OCI-LY7 (cell line): Measurements from ENCODE around the gene MAP3K15. TPM values are rescaled to one million over a fixed set of nuclear protein-coding genes. Genes with fewer than 3 reads are reported as not detected.
A peak's percentile ranks its signal among the peaks of the same experiment; 100 is the strongest.

Experiments used
- BruUV-seq: library from RNA; stranded (reverse); fragments of 400-500 nt; replicated peaks from 2 replicates; lab custom pipeline; 2021; lab: Mats Ljungman, UMichigan
- CTCF ChIA-PET: fragments of 300-600 bp; sonication (Branson Sonifier 250); formaldehyde crosslinking; loops from one replicate; lab custom pipeline; 2022; ENCODE audit warnings: antibody characterized with exemption; ENCODE audit not compliant: unreplicated experiment; lab: Charles Lee
- POLR2A ChIA-PET: fragments of 300-600 bp; sonication (Branson Sonifier 250); formaldehyde crosslinking; loops from one replicate; lab custom pipeline; 2022; ENCODE audit warnings: antibody characterized with exemption; lab: Charles Lee
- DNase-seq: peaks from one replicate; pipeline ENCODE4 v3.0.0-alpha.2; 2015; ENCODE audit warnings: low spot score
- H2AFZ ChIP-seq: fragments of 200-600 bp; sonication (generic), shearing (Covaris generic); 2 replicates; pipeline ENCODE4 v1.6.1; 2014; ENCODE audit warnings: mild to moderate bottlenecking, antibody characterized with exemption, low read length, moderate library complexity
- H3K27ac ChIP-seq: fragments of 200-600 bp; sonication (generic); 2 replicates; pipeline ENCODE4 v1.5.1; 2014; ENCODE audit warnings: mixed run types, low read depth, mild to moderate bottlenecking, moderate library complexity, low read length, inconsistent platforms; ENCODE audit not compliant: poor library complexity, severe bottlenecking
- H3K36me3 ChIP-seq: fragments of 200-600 bp; sonication (generic); 2 replicates; pipeline ENCODE4 v1.6.1; 2014; ENCODE audit warnings: mild to moderate bottlenecking, antibody characterized with exemption, low read length, moderate library complexity, mixed read lengths; ENCODE audit not compliant: insufficient read depth
- H3K4me1 ChIP-seq: fragments of 200-600 bp; sonication (generic); 2 replicates; pipeline ENCODE4 v1.5.1; 2014; ENCODE audit warnings: mild to moderate bottlenecking, low read length; ENCODE audit not compliant: insufficient read depth, poor library complexity, severe bottlenecking
- H3K4me2 ChIP-seq: fragments of 200-600 bp; sonication (generic); 2 replicates; pipeline ENCODE4 v1.6.1; 2014; ENCODE audit warnings: mild to moderate bottlenecking, low read length
- H3K4me3 ChIP-seq: fragments of 200-600 bp; sonication (generic); 2 replicates; pipeline ENCODE4 v1.5.1; 2014; ENCODE audit warnings: mild to moderate bottlenecking, low read depth, low read length; ENCODE audit not compliant: poor library complexity, severe bottlenecking
- H3K79me2 ChIP-seq: fragments of 200-600 bp; sonication (generic); 2 replicates; pipeline ENCODE4 v1.6.1; 2016; ENCODE audit warnings: low read depth, mild to moderate bottlenecking, low read length, moderate library complexity, mixed read lengths; ENCODE audit not compliant: insufficient read depth
- H3K9me2 ChIP-seq: fragments of 200-600 bp; sonication (generic); 2 replicates; pipeline ENCODE4 v1.6.1; 2016; ENCODE audit warnings: mild to moderate bottlenecking, low read length, mixed read lengths; ENCODE audit not compliant: insufficient read depth
- H3K9me3 ChIP-seq: fragments of 200-600 bp; sonication (generic); 2 replicates; pipeline ENCODE4 v1.6.1; 2014; ENCODE audit warnings: mild to moderate bottlenecking, mixed run types, low read length, mixed read lengths
- H4K20me1 ChIP-seq: fragments of 200-600 bp; sonication (generic); 2 replicates; pipeline ENCODE4 v1.6.1; 2014; ENCODE audit warnings: mild to moderate bottlenecking, antibody characterized with exemption, low read length, moderate library complexity, mixed read lengths; ENCODE audit not compliant: insufficient read depth
- CTCF ChIP-seq: fragments of 200-600 bp; sonication (generic); conservative IDR thresholded peaks from 2 replicates; pipeline ENCODE4 v1.5.1; 2014; ENCODE audit warnings: mild to moderate bottlenecking, antibody characterized with exemption, low read length, moderate library complexity, mixed read lengths
- EZH2phosphoT487 ChIP-seq: fragments of 200-600 bp; sonication (generic); IDR thresholded peaks from 2 replicates; pipeline ENCODE4 v1.6.1; 2018; ENCODE audit warnings: low read depth, borderline replicate concordance, mild to moderate bottlenecking, mixed run types, antibody characterized with exemption, low read length, moderate library complexity, mixed read lengths
- intact Hi-C: fragments of 100-400 bp; cut with micrococcal nuclease; formaldehyde crosslinking; loops from one replicate; pipeline ENCODE4 v1.10.0; 2022; ENCODE audit not compliant: unreplicated experiment
- total RNA-seq, 2 experiments: library from RNA; depleted of rRNA in 1 of 2; stranded (reverse); fragments of >200 nt in 1 of 2; shearing (Covaris generic) in 1 of 2; gene quantifications; 2 replicates each; pipeline ENCODE4 v1.2.3, GENCODE V29; 2014 to 2022

MAP3K15 gene
- total RNA-seq, 2 experiments from 2014 or later = not detected

DNA sequence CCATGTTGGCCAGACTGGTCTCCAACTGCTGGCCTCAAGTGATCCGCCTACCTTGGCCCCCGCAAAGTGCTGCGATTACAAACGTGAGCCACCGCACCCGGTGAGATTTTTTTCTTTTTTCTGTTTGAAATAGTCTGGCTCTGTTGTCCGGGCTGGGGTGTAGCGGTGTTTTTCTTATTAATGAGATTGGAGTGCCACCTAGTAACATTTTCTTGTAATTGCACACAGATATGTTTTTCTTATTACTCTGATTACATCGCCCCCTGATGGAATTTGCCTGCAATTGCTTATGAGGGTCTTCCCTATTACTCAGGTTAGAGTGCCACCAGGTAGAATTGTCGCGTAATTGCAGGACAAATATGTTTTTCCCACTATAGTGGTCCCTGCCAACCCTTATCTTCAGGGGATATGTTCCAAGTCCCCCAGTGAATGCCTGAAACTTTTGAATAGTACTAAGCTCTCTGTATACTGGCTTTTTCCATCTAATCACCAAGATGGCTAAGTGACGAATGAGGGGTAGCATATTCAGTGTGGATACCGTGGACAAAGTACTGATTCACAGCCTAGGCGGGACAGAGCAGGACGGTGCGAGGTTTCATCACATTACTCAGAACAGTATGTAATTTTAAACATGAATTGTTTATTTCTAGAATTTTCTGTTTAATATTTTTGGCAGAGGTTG lies 180.2 kb downstream of the MAP3K15 start:
- CTCF ChIA-PET = no interaction called here
- DNase-seq = peak; percentile 79

DNA sequence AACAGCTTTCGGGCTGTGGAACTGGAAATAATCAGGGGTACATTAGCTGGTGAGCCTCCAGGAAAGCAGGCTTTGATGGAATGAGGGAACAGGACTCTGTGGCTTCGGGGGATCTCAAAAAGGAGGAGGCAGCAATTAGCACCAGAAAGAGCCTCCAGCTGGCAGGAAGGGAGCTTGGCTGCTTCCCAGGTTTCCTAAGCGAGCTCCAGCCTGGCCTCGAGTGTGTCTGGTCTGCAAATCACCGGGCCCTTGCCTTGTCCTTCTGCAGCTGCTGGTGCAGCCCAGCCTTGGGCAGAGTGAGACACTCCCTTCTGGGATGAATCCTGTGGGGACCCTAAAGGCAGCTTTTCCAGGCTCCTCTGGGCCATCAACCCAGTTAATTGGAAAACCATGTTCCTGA lies 182.3 kb downstream of the MAP3K15 start:
- Histone ChIP-seq H3K4me2 (no peak overlapping the region), H2AFZ (no peak overlapping the region), H3K9me2 (no peaks in the 10 kb centered on the region), H3K27ac (no peak overlapping the region), H3K36me3 (no peaks in the 10 kb centered on the region), H3K4me3 (no peak overlapping the region), H3K4me1 (no peaks in the 10 kb centered on the region), H3K9me3 (peaks cover 5% of the 10 kb centered on the region), H3K79me2 (no peaks in the 10 kb centered on the region), H4K20me1 (no peaks in the 10 kb centered on the region)
- ChIA-PET POLR2A (interaction anchor here (0.6 kb wide), 1 partner anchor 1903 kb away, joined by 4 read pairs; no protein-coding TSS in a partner anchor), CTCF (no interaction called here)
- TF ChIP-seq CTCF (no peak), EZH2phosphoT487 (no peak)
- DNase-seq = no peak
- intact Hi-C loops = loop anchor here (10.0 kb wide), 1 partner anchor 318 kb away; no protein-coding TSS in a partner anchor
- no TSS peak for BruUV-seq

More for the DNA sequence above, 180.2 kb downstream of the MAP3K15 start:
- Histone ChIP-seq H3K9me3 (peaks cover 5% of the 10 kb centered on the region), H3K4me2 (no peak overlapping the region), H3K27ac (no peak overlapping the region), H3K4me3 (no peak overlapping the region), H2AFZ (no peak overlapping the region), H3K79me2 (no peaks in the 10 kb centered on the region), H3K4me1 (no peaks in the 10 kb centered on the region), H3K36me3 (no peaks in the 10 kb centered on the region), H3K9me2 (no peaks in the 10 kb centered on the region), H4K20me1 (no peaks in the 10 kb centered on the region)
- BruUV-seq = no TSS peak
- intact Hi-C loops = loop anchor here (1.0 to 10.0 kb wide), 3 partner anchors 320 to 945 kb away; no protein-coding TSS in a partner anchor
- POLR2A ChIA-PET = no interaction called here
- TF ChIP-seq CTCF (peak; percentile 87), EZH2phosphoT487 (no peak)

- POLR2A ChIA-PET = no interaction called here
- H4K20me1 ChIP-seq = no peaks in the 10 kb centered on the region
- TF ChIP-seq EZH2phosphoT487 (no peak), CTCF (no peak)
- H2AFZ ChIP-seq = no peak overlapping the region
- intact Hi-C loops = loop anchor here (10.0 kb wide), 1 partner anchor 317 kb away; no protein-coding TSS in a partner anchor
- H3K79me2 ChIP-seq = no peaks in the 10 kb centered on the region
- BruUV-seq = no TSS peak
- no peak for DNase-seq
- H3K4me2 ChIP-seq = no peak overlapping the region
- CTCF ChIA-PET = no interaction called here
- H3K9me3 ChIP-seq = peaks cover 5% of the 10 kb centered on the region
- H3K27ac ChIP-seq = no peak overlapping the region
- no peaks in the 10 kb centered on the region for H3K4me1 ChIP-seq
- no peaks in the 10 kb centered on the region for H3K36me3 ChIP-seq
- H3K4me3 ChIP-seq = no peak overlapping the region
- H3K9me2 ChIP-seq = no peaks in the 10 kb centered on the region
Observed at GRCh38 chrX:19331831-19332230, 183.5 kb downstream of the MAP3K15 start.
